ENCODE results near the gene LYRM4. TPM values are rescaled to one million over a fixed set of nuclear protein-coding genes. Genes with fewer than 3 reads are reported as not detected.
A peak's percentile ranks its signal among the peaks of the same experiment; 100 is the strongest.

Gene LYRM4
- total and polyA plus RNA-seq, 8 donors = 25.2 to 47.4 (median 42.0) TPM

GRCh38 chr6:5150551-5151075 lies 110.1 kb downstream of the LYRM4 start:
- H3K36me3 ChIP-seq = no peaks in the 10 kb centered on the region
- H3K27me3 ChIP-seq = no peaks in the 10 kb centered on the region
- no peak overlapping the region for H3K4me3 ChIP-seq
- no peak for DNase-seq
- H3K27ac ChIP-seq = no peak overlapping the region
- H3K4me1 ChIP-seq = no peaks in the 10 kb centered on the region
- intact Hi-C loops (cut with DNase I) = no loop called here
- no peak for ATAC-seq
- TF ChIP-seq CTCF (IDR thresholded peaks at IDR 0.05) = no peak
- no peaks in the 10 kb centered on the region for H3K9me3 ChIP-seq

DNA sequence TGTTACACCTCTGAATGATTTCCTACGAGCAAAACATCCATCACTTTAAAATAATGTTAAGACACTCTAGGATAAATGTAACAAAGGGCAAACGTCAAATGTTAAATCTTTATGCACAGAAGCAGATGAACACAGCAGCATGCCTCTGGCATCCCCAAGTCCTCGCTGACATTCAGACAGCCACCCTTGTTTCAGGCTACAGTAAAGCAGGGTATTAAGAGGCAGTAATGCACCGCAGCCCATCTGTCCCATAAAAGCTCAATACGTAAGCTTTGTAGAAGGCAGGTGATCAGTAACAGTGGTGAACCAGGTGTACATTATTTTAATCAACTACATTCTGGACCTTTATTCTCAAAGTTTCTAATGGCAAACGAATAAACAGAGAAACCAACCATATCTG lies 110.9 kb downstream of the LYRM4 start:
- DNase-seq (no peak), ATAC-seq (no peak)
- H3K36me3 ChIP-seq = no peaks in the 10 kb centered on the region
- intact Hi-C loops (cut with DNase I) = loop anchor here in 1 of 2 donors (10.0 kb wide), 1 partner anchor 245 kb away; no protein-coding TSS in a partner anchor
- no peaks in the 10 kb centered on the region for H3K9me3 ChIP-seq
- no peaks in the 10 kb centered on the region for H3K4me1 ChIP-seq
- no peak overlapping the region for H3K27ac ChIP-seq
- no peak for TF ChIP-seq CTCF (IDR thresholded peaks at IDR 0.05)
- H3K27me3 ChIP-seq = no peaks in the 10 kb centered on the region
- H3K4me3 ChIP-seq = no peak overlapping the region

GRCh38 chr6:5149159-5149704 lies 111.5 kb downstream of the LYRM4 start:
- H3K36me3 ChIP-seq = no peaks in the 10 kb centered on the region
- TF ChIP-seq CTCF (IDR thresholded peaks at IDR 0.05) = no peak
- H3K9me3 ChIP-seq = no peaks in the 10 kb centered on the region
- ATAC-seq (no peak), DNase-seq (no peak)
- no peaks in the 10 kb centered on the region for H3K4me1 ChIP-seq
- H3K27ac ChIP-seq = no peak overlapping the region
- H3K27me3 ChIP-seq = no peaks in the 10 kb centered on the region
- H3K4me3 ChIP-seq = no peak overlapping the region
- intact Hi-C loops (cut with DNase I) = loop anchor here in 1 of 2 donors (10.0 kb wide), 1 partner anchor 246 kb away; no protein-coding TSS in a partner anchor

- peaks cover 0 to 3% of the 10 kb centered on the region in 2 donors for H3K4me1 ChIP-seq
- intact Hi-C loops (cut with DNase I) = loop anchor here in 1 of 2 donors (10.0 kb wide), 1 partner anchor 248 kb away; no protein-coding TSS in a partner anchor
- ATAC-seq (no peak), DNase-seq (no peak)
- H3K9me3 ChIP-seq = no peaks in the 10 kb centered on the region
- H3K27me3 ChIP-seq = no peaks in the 10 kb centered on the region
- no peak for TF ChIP-seq CTCF (IDR thresholded peaks at IDR 0.05)
- no peaks in the 10 kb centered on the region for H3K36me3 ChIP-seq
- H3K27ac ChIP-seq = no peak overlapping the region
- H3K4me3 ChIP-seq = no peak overlapping the region
Observed at GRCh38 chr6:5146398-5146797, 114.4 kb downstream of the LYRM4 start.

- Histone ChIP-seq H3K27me3 (no peaks in the 10 kb centered on the region), H3K36me3 (no peaks in the 10 kb centered on the region), H3K4me1 (peaks cover 0 to 3% of the 10 kb centered on the region in 2 donors), H3K27ac (no peak overlapping the region), H3K4me3 (no peak overlapping the region), H3K9me3 (no peaks in the 10 kb centered on the region)
- DNase-seq = peak; percentile 73 to 91 (median 82)
- intact Hi-C loops (cut with DNase I) = loop anchor here in 1 of 2 donors (10.0 kb wide), 1 partner anchor 251 kb away; no protein-coding TSS in a partner anchor
- peak; percentile 73 to 91 for TF ChIP-seq CTCF (IDR thresholded peaks at IDR 0.05)
- ATAC-seq = peak; percentile 85
Observed at GRCh38 chr6:5143634-5144311, 117.0 kb downstream of the LYRM4 start.
